Measurements from ENCODE around the gene SLC2A6. TPM values are rescaled to one million over a fixed set of nuclear protein-coding genes. Genes with fewer than 3 reads are reported as not detected.

SLC2A6 gene
- total RNA-seq, 1 donor: 25.3 TPM

DNA sequence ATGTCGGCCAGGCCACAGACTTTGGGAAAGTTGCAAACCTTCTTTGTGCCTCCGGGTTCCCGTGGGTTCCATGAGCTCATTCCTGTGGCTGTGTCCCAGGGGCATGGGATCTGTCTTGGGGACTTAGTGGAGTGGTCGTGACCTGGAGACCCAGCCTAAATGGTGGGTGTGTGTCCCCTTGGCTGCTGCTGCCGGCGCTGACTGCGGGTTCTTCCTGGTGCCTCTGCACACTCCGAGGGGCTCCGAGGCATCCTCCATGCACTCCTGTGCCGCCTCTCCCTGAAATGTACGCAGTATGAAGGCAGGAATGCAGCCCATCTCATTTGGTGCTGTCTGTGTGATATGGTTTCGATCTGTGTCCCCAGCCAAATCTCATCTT lies 21.0 kb upstream of the SLC2A6 start:
- H3K4me2 ChIP-seq (ENCODE audit: insufficient read depth, low read length): no peak overlapping the region
- H3K4me3 ChIP-seq (ENCODE audit: insufficient read depth, low read length): no peak overlapping the region
- peak; percentile 8 for DNase-seq (ENCODE audit: insufficient read length, low spot score, missing footprints)
- no peaks in the 10 kb centered on the region for H4K20me1 ChIP-seq (ENCODE audit: insufficient read depth, low read length)
- H3K27ac ChIP-seq (ENCODE audit: low read depth, low read length): no peak overlapping the region
- no peaks in the 10 kb centered on the region for H3K4me1 ChIP-seq (ENCODE audit: insufficient read depth, low read length)
- H3K79me2 ChIP-seq (ENCODE audit: insufficient read depth, low read length): no peaks in the 10 kb centered on the region
- TF ChIP-seq, protein P1, sequence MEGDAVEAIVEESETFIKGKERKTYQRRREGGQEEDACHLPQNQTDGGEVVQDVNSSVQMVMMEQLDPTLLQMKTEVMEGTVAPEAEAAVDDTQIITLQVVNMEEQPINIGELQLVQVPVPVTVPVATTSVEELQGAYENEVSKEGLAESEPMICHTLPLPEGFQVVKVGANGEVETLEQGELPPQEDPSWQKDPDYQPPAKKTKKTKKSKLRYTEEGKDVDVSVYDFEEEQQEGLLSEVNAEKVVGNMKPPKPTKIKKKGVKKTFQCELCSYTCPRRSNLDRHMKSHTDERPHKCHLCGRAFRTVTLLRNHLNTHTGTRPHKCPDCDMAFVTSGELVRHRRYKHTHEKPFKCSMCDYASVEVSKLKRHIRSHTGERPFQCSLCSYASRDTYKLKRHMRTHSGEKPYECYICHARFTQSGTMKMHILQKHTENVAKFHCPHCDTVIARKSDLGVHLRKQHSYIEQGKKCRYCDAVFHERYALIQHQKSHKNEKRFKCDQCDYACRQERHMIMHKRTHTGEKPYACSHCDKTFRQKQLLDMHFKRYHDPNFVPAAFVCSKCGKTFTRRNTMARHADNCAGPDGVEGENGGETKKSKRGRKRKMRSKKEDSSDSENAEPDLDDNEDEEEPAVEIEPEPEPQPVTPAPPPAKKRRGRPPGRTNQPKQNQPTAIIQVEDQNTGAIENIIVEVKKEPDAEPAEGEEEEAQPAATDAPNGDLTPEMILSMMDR (IDR thresholded peaks at IDR 0.05; ENCODE audit: extremely low read depth, low read depth, low read length): no peak
- H3K36me3 ChIP-seq (ENCODE audit: insufficient read depth, low read length): no peaks in the 10 kb centered on the region
- no peak overlapping the region for H2AFZ ChIP-seq (ENCODE audit: low read length)
- H3K27me3 ChIP-seq (ENCODE audit: insufficient read depth, low read length): peaks cover 14% of the 10 kb centered on the region
- peaks cover 1% of the 10 kb centered on the region for H3K9me3 ChIP-seq (ENCODE audit: low read depth, low read length)

DNA sequence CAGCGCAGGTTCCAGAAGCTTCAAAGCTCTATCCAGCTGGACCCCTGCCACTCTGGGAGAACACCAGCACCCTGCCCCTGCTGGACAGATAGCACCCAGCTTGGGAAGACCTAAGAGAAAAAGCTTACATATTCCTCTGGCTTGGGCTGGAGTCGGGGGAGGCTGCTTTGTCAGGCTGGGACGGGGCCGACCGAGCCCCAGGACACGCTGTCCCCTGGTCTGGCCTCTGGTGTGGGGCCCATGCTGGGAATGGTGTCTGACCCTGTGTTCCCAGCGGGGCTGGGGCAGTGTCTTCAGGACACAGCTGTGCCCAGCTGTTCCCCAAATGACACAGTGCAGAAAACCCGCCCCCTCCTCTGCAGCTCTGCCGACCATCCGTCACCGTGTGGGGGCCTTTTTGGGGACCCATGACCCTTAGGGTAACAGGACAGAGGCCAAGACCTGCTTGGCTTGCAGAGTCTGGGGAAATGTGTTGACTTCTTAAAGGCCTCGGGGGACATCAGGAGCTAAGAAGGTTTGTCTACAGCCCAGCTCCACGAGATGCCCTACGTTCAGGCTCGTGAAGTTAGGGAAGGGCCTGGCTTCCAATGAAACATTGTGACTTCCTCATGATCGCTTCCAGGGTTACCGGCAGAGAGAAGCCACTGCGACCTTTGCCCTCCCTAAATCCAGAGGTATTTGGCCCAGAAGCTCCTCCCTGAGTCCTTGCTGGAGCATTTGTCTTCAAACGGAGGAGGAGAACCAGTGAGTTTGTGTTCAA lies 20.4 kb upstream of the SLC2A6 start:
- Histone ChIP-seq H4K20me1 (ENCODE audit: insufficient read depth, low read length) (no peaks in the 10 kb centered on the region), H3K27me3 (ENCODE audit: insufficient read depth, low read length) (peaks cover 14% of the 10 kb centered on the region), H2AFZ (ENCODE audit: low read length) (no peak overlapping the region), H3K79me2 (ENCODE audit: insufficient read depth, low read length) (no peaks in the 10 kb centered on the region), H3K4me3 (ENCODE audit: insufficient read depth, low read length) (no peak overlapping the region), H3K4me2 (ENCODE audit: insufficient read depth, low read length) (no peak overlapping the region), H3K4me1 (ENCODE audit: insufficient read depth, low read length) (no peaks in the 10 kb centered on the region), H3K27ac (ENCODE audit: low read depth, low read length) (no peak overlapping the region), H3K9me3 (ENCODE audit: low read depth, low read length) (peaks cover 1% of the 10 kb centered on the region), H3K36me3 (ENCODE audit: insufficient read depth, low read length) (no peaks in the 10 kb centered on the region)
- TF ChIP-seq, protein P1 (IDR thresholded peaks at IDR 0.05; ENCODE audit: extremely low read depth, low read depth, low read length): no peak
- DNase-seq (ENCODE audit: insufficient read length, low spot score, missing footprints): peak; percentile 80

DNA sequence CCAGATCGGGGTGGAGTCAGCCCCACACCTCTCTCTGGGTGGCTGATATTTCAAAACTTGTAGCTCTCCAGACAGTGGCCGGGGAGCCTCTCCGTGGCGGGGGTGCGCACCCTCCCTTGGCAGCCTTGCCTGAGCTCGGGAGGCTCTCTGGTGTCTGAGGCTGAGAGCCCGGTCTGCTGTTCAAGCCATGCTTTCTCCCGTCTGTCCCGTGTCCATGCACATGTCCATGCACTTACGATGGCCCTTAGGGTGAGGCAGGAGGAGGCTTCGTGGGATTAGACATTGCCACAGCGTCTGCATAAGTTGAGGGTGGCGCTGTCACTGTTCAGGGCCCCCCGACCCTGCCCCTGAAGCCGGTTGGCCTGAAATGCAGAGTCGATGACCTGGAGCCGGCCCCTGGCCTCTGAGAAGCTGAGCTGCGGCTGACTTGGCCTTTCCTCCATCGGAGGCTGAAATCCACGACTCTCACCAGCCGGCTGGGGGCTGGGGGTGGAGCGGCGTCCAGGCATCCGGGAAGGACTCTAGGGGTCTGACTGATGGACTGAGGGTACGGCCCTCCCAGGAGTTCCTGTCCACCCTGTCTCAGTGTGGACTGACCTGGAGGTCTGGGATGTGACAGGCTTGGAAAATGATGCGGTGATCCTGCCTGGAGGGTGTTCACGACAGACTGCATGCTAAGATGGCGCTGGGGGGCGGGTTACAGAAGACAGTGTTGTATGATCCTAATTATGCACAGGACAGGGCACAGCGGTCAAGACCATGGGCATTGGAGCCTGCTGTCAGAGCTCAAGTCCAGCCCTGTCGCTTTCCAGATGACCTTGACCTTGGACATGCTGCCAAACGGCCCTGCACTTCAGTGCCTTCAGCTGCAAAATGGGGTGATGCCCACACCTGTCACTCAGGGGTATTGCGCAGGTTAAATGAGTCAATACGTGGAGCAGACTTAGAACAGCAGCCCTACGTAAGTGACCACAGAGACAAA lies 18.3 kb upstream of the SLC2A6 start:
- H3K79me2 ChIP-seq (ENCODE audit: insufficient read depth, low read length): no peaks in the 10 kb centered on the region
- no peak overlapping the region for H3K4me2 ChIP-seq (ENCODE audit: insufficient read depth, low read length)
- TF ChIP-seq, protein P1 (IDR thresholded peaks at IDR 0.05; ENCODE audit: extremely low read depth, low read depth, low read length): no peak
- peaks cover 14% of the 10 kb centered on the region for H3K27me3 ChIP-seq (ENCODE audit: insufficient read depth, low read length)
- H3K27ac ChIP-seq (ENCODE audit: low read depth, low read length): no peak overlapping the region
- no peaks in the 10 kb centered on the region for H3K36me3 ChIP-seq (ENCODE audit: insufficient read depth, low read length)
- H2AFZ ChIP-seq (ENCODE audit: low read length): no peak overlapping the region
- H4K20me1 ChIP-seq (ENCODE audit: insufficient read depth, low read length): no peaks in the 10 kb centered on the region
- peak; percentile 70 for DNase-seq (ENCODE audit: insufficient read length, low spot score, missing footprints)
- H3K4me1 ChIP-seq (ENCODE audit: insufficient read depth, low read length): peaks cover 7% of the 10 kb centered on the region
- no peaks in the 10 kb centered on the region for H3K9me3 ChIP-seq (ENCODE audit: low read depth, low read length)
- no peak overlapping the region for H3K4me3 ChIP-seq (ENCODE audit: insufficient read depth, low read length)
